GM23338 (cell line): ENCODE results near the gene CLEC4G. TPM values are rescaled to one million over a fixed set of nuclear protein-coding genes. Genes with fewer than 3 reads are reported as not detected.
A peak's percentile ranks its signal among the peaks of the same experiment; 100 is the strongest.

Experiments used
- ATAC-seq: fragments of 200-7000 bp; cut with Tn5 transposase; 3 replicates; pipeline ENCODE4 v1.9.1; 2020
- DNase-seq: peaks from one replicate; pipeline ENCODE4 v3.0.0-alpha.2; 2015; ENCODE audit warnings: low spot score
- H2AFZ ChIP-seq: fragments of 200-600 bp; sonication (generic); 2 replicates; pipeline ENCODE4 v1.8.0; 2016; ENCODE audit warnings: antibody characterized with exemption, mild to moderate bottlenecking, moderate library complexity
- H3F3A ChIP-seq: fragments of 200-600 bp; sonication (generic); replicated peaks from 2 replicates; pipeline ENCODE4 v1.8.0; 2017; ENCODE audit warnings: antibody characterized with exemption, mixed run types, low read depth
- H3K27ac ChIP-seq: fragments of 200-600 bp; sonication (generic); 2 replicates; pipeline ENCODE4 v1.6.1; 2016; ENCODE audit warnings: low read depth
- H3K27me3 ChIP-seq: fragments of 200-600 bp; sonication (generic); 2 replicates; pipeline ENCODE4 v1.8.0; 2016; ENCODE audit warnings: mild to moderate bottlenecking, mixed run types, moderate library complexity; ENCODE audit not compliant: insufficient read depth
- H3K36me3 ChIP-seq: fragments of 200-600 bp; sonication (generic); 2 replicates; pipeline ENCODE4 v1.8.0; 2016; ENCODE audit warnings: mild to moderate bottlenecking; ENCODE audit not compliant: insufficient read depth
- H3K4me1 ChIP-seq: fragments of 200-600 bp; sonication (generic); 2 replicates; pipeline ENCODE4 v1.8.0; 2016; ENCODE audit warnings: mild to moderate bottlenecking, moderate library complexity; ENCODE audit not compliant: insufficient read depth
- H3K4me2 ChIP-seq: fragments of 200-600 bp; sonication (generic); 2 replicates; pipeline ENCODE4 v1.7.1; 2017; ENCODE audit warnings: mixed run types
- H3K4me3 ChIP-seq: fragments of 200-600 bp; sonication (generic); 2 replicates; pipeline ENCODE4 v1.6.1; 2016; ENCODE audit warnings: mixed run types
- H3K79me2 ChIP-seq: fragments of 200-600 bp; sonication (generic); replicated peaks from 2 replicates; pipeline ENCODE4 v1.8.0; 2017; ENCODE audit warnings: mild to moderate bottlenecking; ENCODE audit not compliant: insufficient read depth
- H3K9me2 ChIP-seq: fragments of 200-600 bp; sonication (generic); 2 replicates; pipeline ENCODE4 v1.8.0; 2017; ENCODE audit not compliant: insufficient read depth
- H4K20me1 ChIP-seq: fragments of 200-600 bp; sonication (generic); replicated peaks from 2 replicates; pipeline ENCODE4 v1.8.0; 2017; ENCODE audit warnings: mild to moderate bottlenecking; ENCODE audit not compliant: insufficient read depth
- H3K27ac Mint-ChIP-seq: 2 replicates; pipeline ENCODE4 v1.8.0; 2020; ENCODE audit warnings: inconsistent platforms, mild to moderate bottlenecking, moderate library complexity, mixed read lengths
- H3K27me3 Mint-ChIP-seq: 3 replicates; pipeline ENCODE4 v1.8.0; 2022; ENCODE audit warnings: low read depth, mild to moderate bottlenecking, moderate library complexity, mixed read lengths, inconsistent platforms; ENCODE audit not compliant: insufficient read depth, poor library complexity
- H3K36me3 Mint-ChIP-seq: 3 replicates; pipeline ENCODE4 v1.8.0; 2021; ENCODE audit warnings: low read depth, mild to moderate bottlenecking, inconsistent platforms, moderate library complexity, mixed read lengths
- H3K4me1 Mint-ChIP-seq: 3 replicates; pipeline ENCODE4 v1.8.0; 2020; ENCODE audit warnings: mild to moderate bottlenecking, inconsistent platforms, mixed read lengths
- H3K4me3 Mint-ChIP-seq: 3 replicates; pipeline ENCODE4 v1.8.0; 2021; ENCODE audit warnings: moderate library complexity, mild to moderate bottlenecking, inconsistent platforms, mixed read lengths
- H3K9me3 Mint-ChIP-seq: 3 replicates; pipeline ENCODE4 v1.8.0; 2020; ENCODE audit warnings: moderate library complexity, mild to moderate bottlenecking, inconsistent platforms, mixed read lengths
- EZH2 ChIP-seq: fragments of 200-600 bp; sonication (generic); IDR thresholded peaks from one replicate; pipeline ENCODE4 v1.8.0; 2017; ENCODE audit warnings: antibody characterized with exemption, mild to moderate bottlenecking, low read depth; ENCODE audit not compliant: unreplicated experiment
- EZH2phosphoT487 ChIP-seq: fragments of 200-600 bp; sonication (generic); IDR thresholded peaks from one replicate; pipeline ENCODE4 v1.8.1; 2018; ENCODE audit warnings: antibody characterized with exemption; ENCODE audit not compliant: unreplicated experiment
- JUNB ChIP-seq: IDR thresholded peaks from one replicate; pipeline ENCODE4 v1.6.1; 2016; ENCODE audit warnings: antibody characterized with exemption; ENCODE audit not compliant: unreplicated experiment
- NANOG ChIP-seq: IDR thresholded peaks from 2 replicates; pipeline ENCODE4 v1.6.1; 2016; ENCODE audit warnings: antibody characterized with exemption, borderline replicate concordance
- ZNF114 ChIP-seq: fragments of 250-450 bp; sonication (Bioruptor Pico); IDR thresholded peaks from 2 replicates; pipeline ENCODE4 v1.5.0; 2020; ENCODE audit warnings: mild to moderate bottlenecking, moderate library complexity
- polyA plus RNA-seq: library from polyadenylated mRNA; unstranded; fragments of >200 nt; fragmentation: Nextera tagmentation; extraction: Ambion mirVana; gene quantifications from 2 replicates; pipeline ENCODE4 v1.2.1, GENCODE V29; 2016
- total RNA-seq: library from RNA; depleted of rRNA; stranded (reverse); fragments of >200 nt; shearing (Covaris generic); gene quantifications from 2 replicates; pipeline ENCODE4 v1.2.3, GENCODE V29; 2014
- TF ChIP-seq, protein P1 (sequence below), 2 experiments: fragments of 200-600 bp in 1 of 2; sonication (generic) in 1 of 2; conservative IDR thresholded peaks; 2 replicates each; pipeline versions ENCODE4 v1.5.1 to v1.6.1; 2016 to 2017; ENCODE audit warnings: antibody characterized with exemption in 2 of 2, low read depth in 2 of 2, mild to moderate bottlenecking in 2 of 2, moderate library complexity in 1 of 2
- TF ChIP-seq, protein P2 (sequence below): IDR thresholded peaks from one replicate; pipeline ENCODE4 v1.6.1; 2018; ENCODE audit warnings: antibody characterized with exemption; ENCODE audit not compliant: unreplicated experiment

CLEC4G gene
- total and polyA plus RNA-seq, 2 experiments from 2014 or later: 0.52 to 0.65 TPM

DNA sequence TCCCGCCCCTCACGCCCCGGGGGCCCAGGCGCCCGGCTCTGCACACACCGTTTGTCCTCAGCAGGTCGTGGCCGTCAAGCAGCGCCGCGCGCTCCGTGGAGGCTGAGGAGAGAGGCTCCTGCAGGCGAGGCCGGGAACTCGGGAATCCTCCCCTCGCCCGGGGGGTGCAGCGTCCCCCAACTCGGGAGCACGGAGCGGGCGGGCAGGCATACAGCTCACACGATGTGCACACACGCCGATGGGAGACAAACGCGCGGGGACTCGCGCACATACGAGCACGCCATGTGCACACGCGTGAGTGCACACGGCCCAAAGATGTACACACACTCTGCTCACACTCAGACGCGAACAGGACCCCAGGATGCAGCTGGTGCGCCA, 703 bp downstream of the CLEC4G start:
- ATAC-seq (peak; percentile 4; the same call in 1 of the 3 replicates), DNase-seq (no peak)
- Histone ChIP-seq H3K79me2 (no peaks in the 10 kb centered on the region), H3K4me1 (peaks cover 5% of the 10 kb centered on the region; the same call in 1 of the 2 replicates), H3F3A (no peaks in the 10 kb centered on the region), H3K4me2 (0 out of 2 replicates have a peak overlapping the region, but pooled peaks have one; percentile 85), H2AFZ (no peak overlapping the region; the same call in 1 of the 2 replicates), H4K20me1 (no peaks in the 10 kb centered on the region), H3K27ac (no peak overlapping the region), H3K9me2 (no peaks in the 10 kb centered on the region), H3K36me3 (no peaks in the 10 kb centered on the region), H3K4me3 (peak overlapping the region; percentile 66), H3K27me3 (peaks cover 56% of the 10 kb centered on the region)
- peaks cover 43% of the 10 kb centered on the region for H3K27me3 Mint-ChIP-seq
- TF ChIP-seq, protein P1, sequence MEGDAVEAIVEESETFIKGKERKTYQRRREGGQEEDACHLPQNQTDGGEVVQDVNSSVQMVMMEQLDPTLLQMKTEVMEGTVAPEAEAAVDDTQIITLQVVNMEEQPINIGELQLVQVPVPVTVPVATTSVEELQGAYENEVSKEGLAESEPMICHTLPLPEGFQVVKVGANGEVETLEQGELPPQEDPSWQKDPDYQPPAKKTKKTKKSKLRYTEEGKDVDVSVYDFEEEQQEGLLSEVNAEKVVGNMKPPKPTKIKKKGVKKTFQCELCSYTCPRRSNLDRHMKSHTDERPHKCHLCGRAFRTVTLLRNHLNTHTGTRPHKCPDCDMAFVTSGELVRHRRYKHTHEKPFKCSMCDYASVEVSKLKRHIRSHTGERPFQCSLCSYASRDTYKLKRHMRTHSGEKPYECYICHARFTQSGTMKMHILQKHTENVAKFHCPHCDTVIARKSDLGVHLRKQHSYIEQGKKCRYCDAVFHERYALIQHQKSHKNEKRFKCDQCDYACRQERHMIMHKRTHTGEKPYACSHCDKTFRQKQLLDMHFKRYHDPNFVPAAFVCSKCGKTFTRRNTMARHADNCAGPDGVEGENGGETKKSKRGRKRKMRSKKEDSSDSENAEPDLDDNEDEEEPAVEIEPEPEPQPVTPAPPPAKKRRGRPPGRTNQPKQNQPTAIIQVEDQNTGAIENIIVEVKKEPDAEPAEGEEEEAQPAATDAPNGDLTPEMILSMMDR (conservative IDR thresholded peaks at IDR 0.05; ENCODE audit: low read depth in 2 of 2): no peak
- TF ChIP-seq JUNB: no peak
- TF ChIP-seq EZH2: no peak
- no peak for TF ChIP-seq ZNF114
- TF ChIP-seq EZH2phosphoT487: no peak
- TF ChIP-seq NANOG: no peak
- no peaks in the 10 kb centered on the region for H3K36me3 Mint-ChIP-seq
- no peak overlapping the region; the same call in 2 of the 3 replicates for H3K4me3 Mint-ChIP-seq
- H3K4me1 Mint-ChIP-seq: peaks cover 14% of the 10 kb centered on the region
- no peak overlapping the region for H3K27ac Mint-ChIP-seq
- no peaks in the 10 kb centered on the region for H3K9me3 Mint-ChIP-seq

DNA sequence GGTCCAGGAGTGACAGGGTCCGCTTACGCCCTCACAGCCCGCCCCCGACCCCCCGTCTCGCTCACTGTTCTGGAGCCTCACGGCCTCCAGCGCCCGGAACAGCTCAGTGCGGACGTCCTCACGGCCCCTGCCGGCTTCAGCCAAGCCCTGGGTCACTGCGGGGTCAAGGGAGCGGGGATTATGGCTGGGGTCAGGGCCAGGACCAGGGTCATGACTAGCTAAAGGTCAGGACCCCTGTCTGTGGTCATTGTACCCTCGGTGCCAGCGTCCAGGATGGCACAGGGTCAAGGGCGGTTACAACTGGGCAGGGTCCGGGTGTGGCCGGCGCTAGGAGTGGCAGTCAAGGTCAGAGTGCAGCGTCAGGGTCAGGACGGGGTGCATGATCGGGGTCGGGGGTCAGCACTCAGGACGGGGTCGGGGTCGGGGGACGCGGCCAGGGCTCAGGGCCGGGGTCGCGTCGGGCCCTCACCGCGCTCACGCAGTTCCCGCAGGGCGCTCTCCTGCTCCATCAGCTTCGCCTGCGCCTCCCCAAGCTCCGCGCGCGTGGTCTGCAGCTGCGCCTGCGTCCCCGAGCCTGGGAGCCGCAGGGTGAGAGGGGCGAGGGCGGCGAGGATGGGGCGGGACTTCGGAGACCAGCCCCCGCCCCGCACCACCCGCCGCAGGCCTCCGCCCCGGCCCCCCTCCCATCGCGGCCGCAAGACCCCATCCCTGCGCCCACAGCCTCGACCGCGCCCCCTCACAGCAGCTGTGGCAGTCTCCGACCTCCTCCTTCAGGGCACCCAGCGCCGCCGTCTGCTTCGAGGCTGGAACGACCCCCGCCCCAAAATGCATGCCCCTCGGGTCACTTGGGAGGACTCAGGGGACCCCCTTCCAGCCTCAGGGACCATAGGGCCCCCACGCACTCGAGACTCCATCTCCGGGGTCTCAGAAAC, 1.4 kb downstream of the CLEC4G start:
- peak overlapping the region; percentile 74 for H3K4me3 Mint-ChIP-seq
- H3K36me3 Mint-ChIP-seq: no peaks in the 10 kb centered on the region
- Histone ChIP-seq H3K27ac (no peak overlapping the region), H3F3A (no peaks in the 10 kb centered on the region), H4K20me1 (no peaks in the 10 kb centered on the region), H3K4me3 (peak overlapping the region; percentile 66), H3K79me2 (no peaks in the 10 kb centered on the region), H3K27me3 (peaks cover 56% of the 10 kb centered on the region), H3K9me2 (no peaks in the 10 kb centered on the region), H3K4me2 (peak overlapping the region; percentile 85), H2AFZ (peak overlapping the region; percentile 94), H3K4me1 (peaks cover 5% of the 10 kb centered on the region; the same call in 1 of the 2 replicates), H3K36me3 (no peaks in the 10 kb centered on the region)
- peaks cover 14% of the 10 kb centered on the region for H3K4me1 Mint-ChIP-seq
- TF ChIP-seq, protein P2, sequence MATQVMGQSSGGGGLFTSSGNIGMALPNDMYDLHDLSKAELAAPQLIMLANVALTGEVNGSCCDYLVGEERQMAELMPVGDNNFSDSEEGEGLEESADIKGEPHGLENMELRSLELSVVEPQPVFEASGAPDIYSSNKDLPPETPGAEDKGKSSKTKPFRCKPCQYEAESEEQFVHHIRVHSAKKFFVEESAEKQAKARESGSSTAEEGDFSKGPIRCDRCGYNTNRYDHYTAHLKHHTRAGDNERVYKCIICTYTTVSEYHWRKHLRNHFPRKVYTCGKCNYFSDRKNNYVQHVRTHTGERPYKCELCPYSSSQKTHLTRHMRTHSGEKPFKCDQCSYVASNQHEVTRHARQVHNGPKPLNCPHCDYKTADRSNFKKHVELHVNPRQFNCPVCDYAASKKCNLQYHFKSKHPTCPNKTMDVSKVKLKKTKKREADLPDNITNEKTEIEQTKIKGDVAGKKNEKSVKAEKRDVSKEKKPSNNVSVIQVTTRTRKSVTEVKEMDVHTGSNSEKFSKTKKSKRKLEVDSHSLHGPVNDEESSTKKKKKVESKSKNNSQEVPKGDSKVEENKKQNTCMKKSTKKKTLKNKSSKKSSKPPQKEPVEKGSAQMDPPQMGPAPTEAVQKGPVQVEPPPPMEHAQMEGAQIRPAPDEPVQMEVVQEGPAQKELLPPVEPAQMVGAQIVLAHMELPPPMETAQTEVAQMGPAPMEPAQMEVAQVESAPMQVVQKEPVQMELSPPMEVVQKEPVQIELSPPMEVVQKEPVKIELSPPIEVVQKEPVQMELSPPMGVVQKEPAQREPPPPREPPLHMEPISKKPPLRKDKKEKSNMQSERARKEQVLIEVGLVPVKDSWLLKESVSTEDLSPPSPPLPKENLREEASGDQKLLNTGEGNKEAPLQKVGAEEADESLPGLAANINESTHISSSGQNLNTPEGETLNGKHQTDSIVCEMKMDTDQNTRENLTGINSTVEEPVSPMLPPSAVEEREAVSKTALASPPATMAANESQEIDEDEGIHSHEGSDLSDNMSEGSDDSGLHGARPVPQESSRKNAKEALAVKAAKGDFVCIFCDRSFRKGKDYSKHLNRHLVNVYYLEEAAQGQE: no peak
- peak; percentile 19 for TF ChIP-seq EZH2
- no peaks in the 10 kb centered on the region for H3K9me3 Mint-ChIP-seq
- H3K27ac Mint-ChIP-seq: no peak overlapping the region
- DNase-seq (peak; percentile 55), ATAC-seq (peak; percentile 58)
- H3K27me3 Mint-ChIP-seq: peaks cover 43% of the 10 kb centered on the region
